ENCODE measurements around the gene DGKQ.
A peak's percentile ranks its signal among the peaks of the same experiment; 100 is the strongest.

DGKQ gene

GRCh38 chr4:995311-996026, 22.1 kb upstream of the DGKQ start:
- DNase-seq: no peak

DNA sequence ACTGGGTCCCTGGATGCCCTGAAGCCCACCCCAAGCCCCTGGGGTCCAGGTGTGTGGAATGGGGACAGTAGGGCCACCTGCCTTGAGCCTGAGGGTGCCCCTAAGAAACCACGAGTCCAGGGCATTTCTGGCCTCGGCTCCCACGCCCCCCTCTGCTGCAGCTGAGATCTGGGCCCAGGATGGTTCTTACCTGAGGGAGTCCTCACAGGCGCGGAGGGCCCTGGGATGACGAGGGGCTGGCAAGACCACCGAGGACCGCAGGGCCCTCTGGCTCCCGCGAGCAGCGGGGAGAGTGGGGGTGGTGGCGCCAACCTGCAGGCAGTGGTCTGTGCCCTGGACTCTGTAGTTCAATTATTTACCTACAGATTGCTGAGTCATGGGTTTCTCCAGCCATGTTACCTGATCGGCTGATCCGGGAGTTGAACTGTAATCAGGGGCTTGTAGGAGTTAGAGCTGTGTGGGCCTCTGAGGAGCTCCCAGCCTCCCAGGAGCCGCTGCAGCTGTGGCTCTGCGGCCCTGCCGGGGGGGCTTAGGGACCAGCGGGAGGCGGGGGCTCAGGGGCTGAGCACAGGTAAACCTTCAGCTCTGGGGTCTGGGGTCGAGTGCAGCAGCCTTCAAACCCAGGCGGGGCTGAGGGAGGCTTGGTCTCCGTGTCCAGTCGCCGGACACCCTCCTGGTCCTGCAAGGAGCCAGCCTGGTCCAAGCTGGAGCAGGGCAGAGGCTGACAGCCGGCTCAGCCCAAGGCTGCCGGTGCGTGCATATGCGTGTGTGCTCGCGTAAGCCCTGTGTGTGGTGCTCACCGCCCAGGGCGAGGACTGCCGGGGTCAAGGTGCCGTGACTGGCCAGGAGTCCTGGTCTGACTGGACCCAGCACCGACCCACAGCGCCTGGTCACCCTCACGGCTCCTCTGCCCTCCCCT, 20.0 kb upstream of the DGKQ start, which contains the start of gene SLC26A1:
Gene SLC26A1, minus strand, starts transcription at position 294 of the 919 bp plus-strand sequence. CDS start 1,701 bp downstream, outside the sequence.
- DNase-seq: no peak

GRCh38 chr4:992297-993110, 19.1 kb upstream of the DGKQ start:
- DNase-seq: no peak

- no peak for DNase-seq
These were observed 18.3 kb upstream of the DGKQ start for GRCh38 chr4:991451-992296.

- DNase-seq: no peak
These were observed 17.5 kb upstream of the DGKQ start for GRCh38 chr4:990746-991367.

DNA sequence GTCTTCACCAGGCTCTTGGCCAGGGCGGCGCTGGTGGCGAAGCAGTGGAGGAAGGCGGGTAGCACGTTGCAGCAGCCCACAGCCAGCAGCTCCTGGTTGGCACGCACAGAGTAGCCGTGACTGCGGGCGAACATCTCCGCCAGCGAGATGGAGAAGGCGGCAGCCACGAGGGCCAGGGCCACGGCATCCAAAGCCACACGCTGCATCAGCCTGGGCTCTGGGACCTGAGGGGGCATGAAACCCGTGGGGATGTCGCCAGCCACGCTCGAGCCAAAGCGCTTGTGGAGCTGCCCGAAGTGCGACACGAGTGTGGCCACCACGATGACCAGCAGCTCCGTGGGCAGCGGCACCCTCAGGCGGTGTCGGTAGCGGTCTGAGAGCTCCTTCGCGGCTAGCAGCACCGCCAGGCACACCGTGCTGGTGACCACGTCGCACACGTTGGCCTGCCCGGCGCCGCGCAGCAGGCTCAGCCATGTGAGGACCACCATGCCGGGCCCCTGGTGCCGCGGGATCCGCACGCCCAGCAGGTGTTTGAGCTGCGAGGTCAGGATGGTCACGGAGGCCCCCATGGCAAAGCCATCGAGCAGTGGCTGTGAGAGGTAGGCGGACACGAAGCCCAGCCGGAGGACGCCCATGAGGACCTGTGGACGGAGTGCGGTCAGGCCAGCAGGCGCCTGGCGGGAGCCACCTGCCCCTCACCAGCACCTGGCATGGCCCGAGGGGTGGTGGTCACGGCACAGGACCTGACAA, 16.5 kb upstream of the DGKQ start:
- no peak for DNase-seq

- DNase-seq: no peak
These were observed 15.7 kb upstream of the DGKQ start for GRCh38 chr4:988726-989721.

DNA sequence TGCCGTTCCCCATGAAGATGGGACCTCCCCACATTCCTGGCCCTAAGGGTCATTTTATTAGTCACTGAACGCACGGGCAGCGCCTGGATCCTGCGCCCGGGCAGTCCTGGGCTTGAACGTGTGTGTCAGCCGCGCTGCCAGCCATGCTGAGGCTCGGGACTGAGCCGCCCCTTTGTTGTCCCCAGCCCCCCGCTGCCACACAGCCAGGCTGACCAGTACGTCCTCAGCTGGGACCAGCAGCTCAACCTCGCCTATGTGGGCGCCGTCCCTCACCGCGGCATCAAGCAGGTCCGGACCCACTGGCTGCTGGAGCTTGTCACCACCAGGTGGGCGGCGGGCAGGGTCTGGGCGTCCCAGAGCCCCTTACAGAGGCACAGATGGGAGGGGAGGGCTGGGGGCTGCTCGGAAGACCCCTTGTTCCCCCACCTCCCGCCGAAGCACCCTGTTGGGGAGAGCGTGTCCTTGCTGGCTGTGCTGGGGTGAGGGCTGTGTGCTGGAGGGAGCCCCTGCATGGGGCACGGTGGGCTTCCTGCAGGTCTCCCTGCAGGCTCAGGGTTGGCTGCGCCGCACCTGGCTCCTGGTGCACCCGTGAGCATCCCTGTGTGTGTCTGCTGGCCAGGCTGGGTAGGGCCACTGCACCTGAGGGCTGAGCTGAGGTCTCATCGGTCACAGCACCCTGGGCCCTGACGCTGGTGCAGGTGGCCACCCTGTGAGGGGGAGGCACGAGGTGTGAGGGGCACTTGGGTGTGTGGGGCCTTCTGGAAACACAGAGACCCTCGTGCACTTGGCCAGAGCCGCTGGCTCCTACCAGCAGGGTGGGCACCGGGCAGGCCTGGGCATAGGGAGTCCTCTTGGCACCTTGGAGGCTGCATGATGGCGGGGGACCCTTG, 14.5 kb upstream of the DGKQ start:
- no peak for DNase-seq

GRCh38 chr4:986879-987623, 13.7 kb upstream of the DGKQ start, which contains the start of gene IDUA:
TSS of gene IDUA (plus strand) at chr4:987044. CDS start at chr4:987085, 41 bp downstream.
- peak; percentile 82 for DNase-seq

- DNase-seq: no peak
These were observed 13.1 kb upstream of the DGKQ start for GRCh38 chr4:986428-986878.

DNA sequence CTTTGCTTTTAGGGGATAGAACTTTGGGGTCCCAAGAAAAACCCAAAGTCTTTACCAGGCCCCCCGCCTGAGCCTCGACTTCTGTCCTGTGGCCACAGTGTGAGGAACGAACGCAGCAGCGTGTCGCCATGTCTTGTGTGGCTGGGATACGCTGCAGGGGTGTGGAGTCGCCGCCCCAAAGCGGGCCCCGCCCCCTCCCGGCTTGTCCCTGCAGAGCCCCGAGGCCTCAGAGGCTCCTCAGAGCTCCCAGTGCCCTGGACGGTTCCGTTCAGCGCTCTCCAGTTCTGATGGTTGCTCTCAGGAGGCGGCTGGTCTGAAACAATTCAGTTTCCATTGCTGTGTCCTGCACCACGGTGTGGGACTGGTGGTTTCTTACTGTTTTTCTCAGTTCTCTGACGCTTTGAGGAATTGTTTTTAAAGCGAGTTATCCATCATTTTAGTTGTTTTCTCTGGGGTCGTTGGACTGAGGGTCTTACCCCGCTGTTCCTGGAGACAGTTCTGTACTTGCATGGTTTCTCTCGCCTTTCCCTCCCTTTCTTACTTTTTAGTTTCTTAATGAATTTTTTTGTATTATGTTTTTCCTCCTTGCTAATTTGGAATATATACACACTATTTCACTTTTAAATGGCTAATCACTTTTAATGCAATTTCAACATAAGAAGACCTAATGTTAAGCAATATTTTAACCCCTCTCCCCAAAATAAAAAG, 11.9 kb upstream of the DGKQ start:
- DNase-seq: peak; percentile 57

- no peak for DNase-seq
These were observed 11.1 kb upstream of the DGKQ start for GRCh38 chr4:984336-985054.

DNA sequence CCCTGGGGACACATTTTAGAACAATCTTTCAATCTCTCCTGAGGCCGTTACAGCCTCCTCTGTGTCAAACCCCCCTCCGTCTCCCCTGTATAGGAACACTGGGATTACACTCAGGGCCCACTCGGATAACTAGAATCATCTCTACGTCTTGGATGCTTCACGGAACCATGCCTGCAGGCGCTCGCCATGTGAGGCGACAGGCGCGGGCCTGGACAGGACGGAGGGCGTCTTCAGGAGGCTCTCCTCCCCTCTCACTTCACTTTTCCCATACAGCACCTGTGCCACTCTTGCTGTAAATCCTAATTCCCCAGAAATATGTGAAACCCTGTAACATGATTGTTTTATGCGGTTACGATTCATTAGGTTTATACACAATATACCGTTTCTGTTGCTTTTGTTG, 9.4 kb upstream of the DGKQ start:
- DNase-seq: no peak

DNA sequence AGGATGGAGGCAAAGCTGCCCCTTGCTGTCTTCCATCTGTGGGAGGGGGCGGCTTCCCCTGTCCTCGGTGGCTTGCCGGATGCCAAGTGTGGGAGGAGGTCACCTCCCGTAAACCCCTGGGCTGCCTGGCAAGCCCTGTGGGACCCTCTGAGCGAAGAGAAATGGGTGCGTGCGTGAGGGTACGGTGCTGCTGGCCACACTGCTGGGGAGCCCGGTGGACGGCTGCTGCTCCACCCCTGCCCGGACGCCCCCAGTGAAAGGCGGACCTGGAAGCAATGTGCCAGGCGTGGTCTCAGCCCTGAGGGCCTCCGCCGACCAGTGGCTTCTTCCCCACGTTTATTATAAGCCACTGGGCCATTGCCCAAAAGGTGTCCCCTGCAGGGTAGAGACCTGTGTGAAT, 8.9 kb upstream of the DGKQ start:
- no peak for DNase-seq

DNA sequence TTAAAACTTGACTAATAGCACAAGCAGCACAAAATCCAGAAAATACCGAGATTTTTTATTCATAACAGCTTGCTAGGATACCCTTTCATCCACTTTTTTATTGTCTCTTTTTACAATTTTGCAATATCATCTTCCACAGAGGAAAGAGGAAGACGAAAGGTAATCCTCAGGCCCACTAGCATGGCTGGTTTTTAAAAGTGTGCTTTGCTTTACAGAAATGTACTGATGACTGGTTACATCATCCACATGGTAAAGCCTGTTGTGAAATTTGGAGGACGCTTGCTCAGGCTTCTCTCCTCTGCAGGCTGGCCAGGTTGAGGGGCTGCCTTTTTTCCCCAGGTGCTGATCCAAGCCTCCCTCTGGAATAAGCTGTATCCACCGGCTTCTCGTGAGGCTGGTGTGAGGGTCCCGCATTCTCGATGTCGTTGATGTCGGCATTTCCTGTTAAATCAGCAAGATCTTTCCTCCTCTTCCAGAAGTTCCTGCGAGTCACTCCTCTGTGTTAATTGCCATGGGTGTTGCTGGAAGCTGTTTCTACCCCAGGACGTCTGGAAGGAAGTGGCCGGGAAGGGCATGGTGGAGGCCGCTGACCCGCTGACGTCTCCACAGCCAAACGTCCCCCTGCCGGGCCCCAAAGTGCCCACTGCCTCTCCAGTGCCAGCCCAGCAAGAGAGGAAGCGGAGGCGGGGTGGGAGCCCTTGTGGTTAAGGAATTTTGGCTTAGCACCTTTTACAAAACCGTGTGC, 5.8 kb upstream of the DGKQ start:
- DNase-seq: no peak

Measured in effector CD8-positive, alpha-beta T cell (primary cell).